ENCODE data around the gene WWOX. TPM values are rescaled to one million over a fixed set of nuclear protein-coding genes. Genes with fewer than 3 reads are reported as not detected.

The WWOX gene
- total RNA-seq, 1 experiment from 2014 or later = 20.3 TPM

- DNase-seq (ENCODE audit: low read depth) = no peak
Measured at GRCh38 chr16:78269256-78269655, 169.8 kb downstream of the WWOX start.

- no peak for DNase-seq (ENCODE audit: low read depth)
Measured at GRCh38 chr16:78271981-78272380, 172.5 kb downstream of the WWOX start.

- DNase-seq (ENCODE audit: low read depth) = no peak
Measured at GRCh38 chr16:78274771-78275170, 175.3 kb downstream of the WWOX start.

- no peak for DNase-seq (ENCODE audit: low read depth)
Measured at GRCh38 chr16:78275420-78275819, 176.0 kb downstream of the WWOX start.

GRCh38 chr16:78277321-78278055, 178.0 kb downstream of the WWOX start:
- no peak for DNase-seq (ENCODE audit: low read depth)

- DNase-seq (ENCODE audit: low read depth) = no peak
Measured at GRCh38 chr16:78278056-78278450, 178.6 kb downstream of the WWOX start.

GRCh38 chr16:78281115-78281514, 181.7 kb downstream of the WWOX start:
- DNase-seq (ENCODE audit: low read depth) = no peak

GRCh38 chr16:78283548-78284251, 184.2 kb downstream of the WWOX start:
- no peak for DNase-seq (ENCODE audit: low read depth)

GRCh38 chr16:78284326-78284725, 184.9 kb downstream of the WWOX start:
- DNase-seq (ENCODE audit: low read depth) = no peak

- DNase-seq (ENCODE audit: low read depth) = no peak
Measured at GRCh38 chr16:78284957-78285434, 185.5 kb downstream of the WWOX start.

GRCh38 chr16:78285437-78285922, 186.0 kb downstream of the WWOX start:
- no peak for DNase-seq (ENCODE audit: low read depth)

GRCh38 chr16:78286065-78286464, 186.6 kb downstream of the WWOX start:
- DNase-seq (ENCODE audit: low read depth) = no peak

GRCh38 chr16:78288888-78289287, 189.4 kb downstream of the WWOX start:
- no peak for DNase-seq (ENCODE audit: low read depth)

- DNase-seq (ENCODE audit: low read depth) = no peak
Measured at GRCh38 chr16:78289373-78289772, 189.9 kb downstream of the WWOX start.

GRCh38 chr16:78289844-78290277, 190.4 kb downstream of the WWOX start:
- DNase-seq (ENCODE audit: low read depth) = no peak

- no peak for DNase-seq (ENCODE audit: low read depth)
Measured at GRCh38 chr16:78290395-78290794, 190.9 kb downstream of the WWOX start.

GRCh38 chr16:78290872-78291591, 191.6 kb downstream of the WWOX start:
- no peak for DNase-seq (ENCODE audit: low read depth)

- DNase-seq (ENCODE audit: low read depth) = no peak
Measured at GRCh38 chr16:78291604-78292003, 192.2 kb downstream of the WWOX start.

- no peak for DNase-seq (ENCODE audit: low read depth)
Measured at GRCh38 chr16:78292086-78292843, 192.8 kb downstream of the WWOX start.

- DNase-seq (ENCODE audit: low read depth) = no peak
Measured at GRCh38 chr16:78292844-78293380, 193.5 kb downstream of the WWOX start.

- DNase-seq (ENCODE audit: low read depth) = no peak
Measured at GRCh38 chr16:78294538-78295225, 195.2 kb downstream of the WWOX start.
